Spinal cord (tissue), 10 donors: ENCODE results near the gene ENO2. TPM values are rescaled to one million over a fixed set of nuclear protein-coding genes. Genes with fewer than 3 reads are reported as not detected.
A peak's percentile ranks its signal among the peaks of the same experiment; 100 is the strongest.

Source experiments
- DNase-seq, 6 donors: peaks; one replicate each; pipeline versions ENCODE4 v3.0.0 to v3.0.0-alpha.2; 2013 to 2015; ENCODE audit warnings: low spot score in 6 of 6, low read depth in 4 of 6
- H3K27ac ChIP-seq: one replicate; pipeline ENCODE4 v1.5.1; 2013; ENCODE audit warnings: low read depth, low read length, control low read depth
- H3K27me3 ChIP-seq: one replicate; pipeline ENCODE4 v1.6.1; 2013; ENCODE audit warnings: low read length; ENCODE audit not compliant: control insufficient read depth, insufficient read depth
- H3K36me3 ChIP-seq: one replicate; pipeline ENCODE4 v1.6.1; 2013; ENCODE audit warnings: low read length; ENCODE audit not compliant: control insufficient read depth, insufficient read depth
- H3K4me1 ChIP-seq: one replicate; pipeline ENCODE4 v1.6.1; 2013; ENCODE audit warnings: low read length; ENCODE audit not compliant: control insufficient read depth, insufficient read depth
- H3K4me3 ChIP-seq: one replicate; pipeline ENCODE4 v1.5.1; 2013; ENCODE audit warnings: low read depth, low read length, control low read depth
- H3K9me3 ChIP-seq: one replicate; pipeline ENCODE4 v1.6.1; 2013; ENCODE audit warnings: low read length; ENCODE audit not compliant: control insufficient read depth, insufficient read depth
- WGBS: methylation state at CpG from one replicate; pipeline ENCODE4 v1.1.5; 2013; ENCODE audit warnings: missing lambda C conversion rate; ENCODE audit not compliant: insufficient coverage; 5-methylcytosine and 5-hydroxymethylcytosine counted together
- polyA plus RNA-seq, 2 donors: library from polyadenylated mRNA; unstranded; fragments of 120-200 nt; gene quantifications; one replicate each; pipeline ENCODE4 v1.2.1, GENCODE V29; 2013; ENCODE audit not compliant: insufficient read length in 2 of 2
- total RNA-seq, 2 donors: library from RNA; depleted of rRNA in 1 of 2; stranded (reverse); fragments of 120-200 nt in 1 of 2; fragments of >200 nt in 1 of 2; gene quantifications; one replicate each; pipeline versions ENCODE4 v1.2.3 to v1.2.4, GENCODE V29; 2013 to 2014
- donor health status: healthy.

Gene ENO2
- total and polyA plus RNA-seq, 4 donors = 118 to 640 (median 461) TPM

GRCh38 chr12:6953442-6954315 is 39.3 kb downstream of the ENO2 start:
- H3K27ac ChIP-seq = peak overlapping the region; percentile 40

GRCh38 chr12:6954316-6955107 is 40.1 kb downstream of the ENO2 start:
- Histone ChIP-seq H3K4me3 (no peak overlapping the region), H3K36me3 (peaks cover 16% of the 10 kb centered on the region), H3K4me1 (peaks cover 30% of the 10 kb centered on the region), H3K27me3 (no peaks in the 10 kb centered on the region), H3K27ac (peak overlapping the region; percentile 40), H3K9me3 (no peaks in the 10 kb centered on the region)
- no peak for DNase-seq
- WGBS = 87% methylated on average over 21 of the region's 21 CpGs

More at GRCh38 chr12:6953442-6954315, 39.3 kb downstream of the ENO2 start:
- DNase-seq = peak in 1 of 6 donors; percentile 65
- Histone ChIP-seq H3K4me1 (peaks cover 23% of the 10 kb centered on the region), H3K27me3 (no peaks in the 10 kb centered on the region), H3K36me3 (peaks cover 16% of the 10 kb centered on the region), H3K4me3 (no peak overlapping the region), H3K9me3 (no peaks in the 10 kb centered on the region)
- WGBS = 69% methylated on average over 17 of the region's 24 CpGs

GRCh38 chr12:6955108-6956020 is 41.0 kb downstream of the ENO2 start:
- H3K9me3 ChIP-seq = no peaks in the 10 kb centered on the region
- H3K4me3 ChIP-seq = no peak overlapping the region
- no peak for DNase-seq
- H3K27me3 ChIP-seq = no peaks in the 10 kb centered on the region
- H3K36me3 ChIP-seq = peaks cover 16% of the 10 kb centered on the region
- H3K27ac ChIP-seq = no peak overlapping the region
- H3K4me1 ChIP-seq = peaks cover 37% of the 10 kb centered on the region
- WGBS = 85% methylated on average over 20 of the region's 22 CpGs

- Histone ChIP-seq H3K36me3 (peaks cover 16% of the 10 kb centered on the region), H3K27me3 (no peaks in the 10 kb centered on the region), H3K4me1 (peaks cover 45% of the 10 kb centered on the region), H3K4me3 (no peak overlapping the region), H3K9me3 (no peaks in the 10 kb centered on the region), H3K27ac (no peak overlapping the region)
- 81% methylated on average over 24 of the region's 28 CpGs for WGBS
- DNase-seq = no peak
Measured at GRCh38 chr12:6956021-6956727, 41.8 kb downstream of the ENO2 start.

GRCh38 chr12:6957151-6957701 is 42.8 kb downstream of the ENO2 start:
- 88% methylated on average over 20 of the region's 20 CpGs for WGBS
- peaks cover 55% of the 10 kb centered on the region for H3K4me1 ChIP-seq
- DNase-seq = no peak

GRCh38 chr12:6957741-6958608 is 43.6 kb downstream of the ENO2 start:
- WGBS = 84% methylated on average over 23 of the region's 28 CpGs

More at GRCh38 chr12:6957151-6957701, 42.8 kb downstream of the ENO2 start:
- Histone ChIP-seq H3K27ac (no peak overlapping the region), H3K9me3 (no peaks in the 10 kb centered on the region), H3K36me3 (peaks cover 13% of the 10 kb centered on the region), H3K4me3 (no peak overlapping the region), H3K27me3 (no peaks in the 10 kb centered on the region)

GRCh38 chr12:6958609-6959057 is 44.3 kb downstream of the ENO2 start:
- no peaks in the 10 kb centered on the region for H3K9me3 ChIP-seq
- H3K4me3 ChIP-seq = no peak overlapping the region
- H3K4me1 ChIP-seq = peaks cover 49% of the 10 kb centered on the region
- H3K27ac ChIP-seq = no peak overlapping the region
- no peaks in the 10 kb centered on the region for H3K27me3 ChIP-seq
- no peak for DNase-seq
- H3K36me3 ChIP-seq = peaks cover 15% of the 10 kb centered on the region
- 80% methylated on average over 9 of the region's 10 CpGs for WGBS

More at GRCh38 chr12:6957741-6958608, 43.6 kb downstream of the ENO2 start:
- H3K27ac ChIP-seq = no peak overlapping the region
- no peaks in the 10 kb centered on the region for H3K27me3 ChIP-seq
- H3K4me1 ChIP-seq = peaks cover 55% of the 10 kb centered on the region
- no peak for DNase-seq
- no peaks in the 10 kb centered on the region for H3K9me3 ChIP-seq
- no peak overlapping the region for H3K4me3 ChIP-seq
- H3K36me3 ChIP-seq = peaks cover 12% of the 10 kb centered on the region
